HCT116 (cell line): ENCODE data around the gene REXO4. TPM values are rescaled to one million over a fixed set of nuclear protein-coding genes. Genes with fewer than 3 reads are reported as not detected.

Experiments used
- ATAC-seq: fragments of 200-7000 bp; cut with Tn5 transposase; 2 replicates; pipeline ENCODE4 v1.9.1; 2020; ENCODE audit warnings: mild to moderate bottlenecking, moderate library complexity
- BruUV-seq: library from RNA; stranded (reverse); fragments of 400-500 nt; replicated peaks from 2 replicates; lab custom pipeline; 2021; lab: Mats Ljungman, UMichigan
- CTCF ChIA-PET: fragments of 300-600 bp; sonication (Branson Sonifier 250); formaldehyde crosslinking; loops from one replicate; lab custom pipeline; 2021; ENCODE audit warnings: antibody characterized with exemption; lab: Charles Lee
- POLR2A ChIA-PET: fragments of 300-600, 350-600 bp; sonication (Branson Sonifier 250); formaldehyde crosslinking; loops from one replicate; lab custom pipeline; 2021; ENCODE audit warnings: antibody characterized with exemption; lab: Charles Lee
- RAD21 ChIA-PET, 2 experiments: fragments of 300-600 bp; sonication (Branson Sonifier 250); formaldehyde crosslinking; loops; one replicate each; lab custom pipeline; 2023; ENCODE audit warnings: low total read pairs in 2 of 2; ENCODE audit not compliant: uncharacterized antibody in 2 of 2, unreplicated experiment in 2 of 2, low non-redundant PET in 1 of 2; lab: Charles Lee
- DNase-seq: peaks from one replicate; pipeline ENCODE4 v3.0.0-alpha.2; 2010; ENCODE audit warnings: low read depth, low spot score
- H2AFZ ChIP-seq: fragments of 200-600 bp; shearing (Covaris generic), sonication (generic); 2 replicates; pipeline ENCODE4 v1.6.1; 2017; ENCODE audit warnings: low read depth, mixed run types, mixed read lengths, antibody characterized with exemption, low read length; ENCODE audit not compliant: poor library complexity, severe bottlenecking
- H3K27ac ChIP-seq: 2 replicates; pipeline ENCODE4 v1.5.1; 2012; ENCODE audit warnings: low read depth, low read length
- H3K27me3 ChIP-seq: fragments of 200-600 bp; sonication (generic); 2 replicates; pipeline ENCODE4 v1.6.1; 2016; ENCODE audit warnings: mixed run types, low read length, mixed read lengths; ENCODE audit not compliant: insufficient read depth
- H3K36me3 ChIP-seq, 2 experiments: fragments of 200-500 bp in 1 of 2; fragments of 200-600 bp in 1 of 2; sonication (Bioruptor generic) in 1 of 2; sonication (generic) in 1 of 2; 2 replicates each; pipeline versions ENCODE4 v1.5.1 to v1.6.1; 2014 to 2016; ENCODE audit warnings: low read length in 2 of 2, inconsistent platforms in 1 of 2, mixed read lengths in 1 of 2, mixed run types in 1 of 2; ENCODE audit not compliant: insufficient read depth in 2 of 2, control insufficient read depth in 1 of 2
- H3K4me1 ChIP-seq, 2 experiments: fragments of 200-600 bp in 1 of 2; sonication (generic) in 1 of 2; 2 replicates each; pipeline versions ENCODE4 v1.5.1 to v1.6.1; 2012 to 2017; ENCODE audit warnings: low read length in 2 of 2, inconsistent platforms in 1 of 2, mild to moderate bottlenecking in 1 of 2, mixed read lengths in 1 of 2, mixed run types in 1 of 2, moderate library complexity in 1 of 2; ENCODE audit not compliant: insufficient read depth in 2 of 2, control insufficient read depth in 1 of 2
- H3K4me2 ChIP-seq: fragments of 200-600 bp; sonication (generic); 2 replicates; pipeline ENCODE4 v1.6.1; 2017; ENCODE audit warnings: mixed run types, low read length, mixed read lengths
- H3K4me3 ChIP-seq, 2 experiments: fragments of 200-600 bp in 1 of 2; sonication (generic) in 1 of 2; replicated peaks in 1 of 2; 2 replicates each; pipeline ENCODE4 v1.5.1; 2011 to 2016; ENCODE audit warnings: low read length in 2 of 2, control low read depth in 1 of 2, low read depth in 1 of 2, mild to moderate bottlenecking in 1 of 2, mixed read lengths in 1 of 2, mixed run types in 1 of 2
- H3K79me2 ChIP-seq: fragments of 200-600 bp; sonication (generic); 2 replicates; pipeline ENCODE4 v1.6.1; 2017; ENCODE audit warnings: mild to moderate bottlenecking, mixed run types, low read length, moderate library complexity, mixed read lengths; ENCODE audit not compliant: insufficient read depth
- H3K9ac ChIP-seq: fragments of 200-600 bp; sonication (generic); 2 replicates; pipeline ENCODE4 v1.6.1; 2016; ENCODE audit warnings: low read length, mixed read lengths
- H3K9me2 ChIP-seq: fragments of 200-600 bp; sonication (generic), shearing (Covaris generic); 2 replicates; pipeline ENCODE4 v1.6.1; 2017; ENCODE audit warnings: mixed run types, mild to moderate bottlenecking, moderate library complexity; ENCODE audit not compliant: insufficient read depth
- H3K9me3 ChIP-seq, 2 experiments: fragments of 200-500 bp in 1 of 2; fragments of 200-600 bp in 1 of 2; sonication (Bioruptor generic) in 1 of 2; sonication (generic) in 1 of 2; 2 replicates each; pipeline ENCODE4 v1.6.1; 2014 to 2017; ENCODE audit warnings: low read length in 2 of 2, mixed read lengths in 2 of 2, inconsistent platforms in 1 of 2, low read depth in 1 of 2, mild to moderate bottlenecking in 1 of 2, mixed run types in 1 of 2, moderate library complexity in 1 of 2; ENCODE audit not compliant: control insufficient read depth in 1 of 2, insufficient read depth in 1 of 2
- H4K20me1 ChIP-seq: fragments of 200-600 bp; sonication (generic), shearing (Covaris generic); 2 replicates; pipeline ENCODE4 v1.6.1; 2017; ENCODE audit warnings: mixed run types, mild to moderate bottlenecking, moderate library complexity; ENCODE audit not compliant: insufficient read depth
- CEBPB ChIP-seq: IDR thresholded peaks from 2 replicates; pipeline ENCODE4 v1.6.1; 2012; ENCODE audit warnings: low read depth
- EZH2 ChIP-seq: fragments of 200-600 bp; sonication (generic); IDR thresholded peaks from 2 replicates; pipeline ENCODE4 v1.6.1; 2017; ENCODE audit warnings: antibody characterized with exemption, mixed run types
- POLR2A ChIP-seq: IDR thresholded peaks from 2 replicates; pipeline ENCODE4 v1.7.0; 2011; ENCODE audit warnings: borderline replicate concordance; ENCODE audit not compliant: insufficient read depth, insufficient read length; ENCODE audit errors: extremely low read depth
- RAD21 ChIP-seq: IDR thresholded peaks from 2 replicates; pipeline ENCODE4 v1.6.1; 2012; ENCODE audit warnings: low read depth, mild to moderate bottlenecking
- SP1 ChIP-seq: IDR thresholded peaks from 2 replicates; pipeline ENCODE4 v1.6.1; 2012; ENCODE audit warnings: low read depth
- intact Hi-C: fragments of 100-400 bp; cut with micrococcal nuclease; formaldehyde crosslinking; loops from 2 replicates; pipeline ENCODE4 v1.10.0; 2022
- total RNA-seq: library from RNA; stranded (reverse); gene quantifications from one replicate; pipeline ENCODE4 v1.2.1, GENCODE V29; 2021; ENCODE audit not compliant: unreplicated experiment
- TF ChIP-seq, protein P1 (sequence below), 3 experiments: fragments of 200-600 bp in 1 of 3; sonication (generic) in 1 of 3; IDR thresholded peaks in 2 of 3; conservative IDR thresholded peaks in 1 of 3; 2 replicates each; pipeline ENCODE4 v1.5.1; 2012 to 2017; ENCODE audit warnings: low read depth in 2 of 3, low read length in 2 of 3, antibody characterized with exemption in 1 of 3, borderline replicate concordance in 1 of 3, control low read depth in 1 of 3, mild to moderate bottlenecking in 1 of 3, mixed read lengths in 1 of 3, mixed run types in 1 of 3, moderate library complexity in 1 of 3; ENCODE audit not compliant: insufficient read depth in 1 of 3
- TF ChIP-seq, protein P2 (sequence below): IDR thresholded peaks from 2 replicates; pipeline ENCODE4 v1.6.1; 2011; ENCODE audit warnings: mild to moderate bottlenecking, low read length, moderate library complexity; ENCODE audit not compliant: insufficient replicate concordance; ENCODE audit errors: extremely low read depth

REXO4 gene
- total RNA-seq, 1 experiment from 2014 or later: 24.6 TPM

GRCh38 chr9:133383438-133383837 is 34.4 kb downstream of the REXO4 start (continued):
- TF ChIP-seq, protein P1, sequence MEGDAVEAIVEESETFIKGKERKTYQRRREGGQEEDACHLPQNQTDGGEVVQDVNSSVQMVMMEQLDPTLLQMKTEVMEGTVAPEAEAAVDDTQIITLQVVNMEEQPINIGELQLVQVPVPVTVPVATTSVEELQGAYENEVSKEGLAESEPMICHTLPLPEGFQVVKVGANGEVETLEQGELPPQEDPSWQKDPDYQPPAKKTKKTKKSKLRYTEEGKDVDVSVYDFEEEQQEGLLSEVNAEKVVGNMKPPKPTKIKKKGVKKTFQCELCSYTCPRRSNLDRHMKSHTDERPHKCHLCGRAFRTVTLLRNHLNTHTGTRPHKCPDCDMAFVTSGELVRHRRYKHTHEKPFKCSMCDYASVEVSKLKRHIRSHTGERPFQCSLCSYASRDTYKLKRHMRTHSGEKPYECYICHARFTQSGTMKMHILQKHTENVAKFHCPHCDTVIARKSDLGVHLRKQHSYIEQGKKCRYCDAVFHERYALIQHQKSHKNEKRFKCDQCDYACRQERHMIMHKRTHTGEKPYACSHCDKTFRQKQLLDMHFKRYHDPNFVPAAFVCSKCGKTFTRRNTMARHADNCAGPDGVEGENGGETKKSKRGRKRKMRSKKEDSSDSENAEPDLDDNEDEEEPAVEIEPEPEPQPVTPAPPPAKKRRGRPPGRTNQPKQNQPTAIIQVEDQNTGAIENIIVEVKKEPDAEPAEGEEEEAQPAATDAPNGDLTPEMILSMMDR (IDR thresholded peaks at IDR 0.05 in 2 of 3, conservative IDR thresholded peaks at IDR 0.05 in 1 of 3; ENCODE audit: borderline replicate concordance in 1 of 3, insufficient read depth in 1 of 3, low read depth in 2 of 3, low read length in 2 of 3): no peak
- no peak for TF ChIP-seq EZH2
- TF ChIP-seq RAD21: no peak
- TF ChIP-seq CEBPB: no peak
- TF ChIP-seq SP1: no peak
- TF ChIP-seq, protein P2, sequence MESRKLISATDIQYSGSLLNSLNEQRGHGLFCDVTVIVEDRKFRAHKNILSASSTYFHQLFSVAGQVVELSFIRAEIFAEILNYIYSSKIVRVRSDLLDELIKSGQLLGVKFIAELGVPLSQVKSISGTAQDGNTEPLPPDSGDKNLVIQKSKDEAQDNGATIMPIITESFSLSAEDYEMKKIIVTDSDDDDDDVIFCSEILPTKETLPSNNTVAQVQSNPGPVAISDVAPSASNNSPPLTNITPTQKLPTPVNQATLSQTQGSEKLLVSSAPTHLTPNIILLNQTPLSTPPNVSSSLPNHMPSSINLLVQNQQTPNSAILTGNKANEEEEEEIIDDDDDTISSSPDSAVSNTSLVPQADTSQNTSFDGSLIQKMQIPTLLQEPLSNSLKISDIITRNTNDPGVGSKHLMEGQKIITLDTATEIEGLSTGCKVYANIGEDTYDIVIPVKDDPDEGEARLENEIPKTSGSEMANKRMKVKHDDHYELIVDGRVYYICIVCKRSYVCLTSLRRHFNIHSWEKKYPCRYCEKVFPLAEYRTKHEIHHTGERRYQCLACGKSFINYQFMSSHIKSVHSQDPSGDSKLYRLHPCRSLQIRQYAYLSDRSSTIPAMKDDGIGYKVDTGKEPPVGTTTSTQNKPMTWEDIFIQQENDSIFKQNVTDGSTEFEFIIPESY: no peak

DNA sequence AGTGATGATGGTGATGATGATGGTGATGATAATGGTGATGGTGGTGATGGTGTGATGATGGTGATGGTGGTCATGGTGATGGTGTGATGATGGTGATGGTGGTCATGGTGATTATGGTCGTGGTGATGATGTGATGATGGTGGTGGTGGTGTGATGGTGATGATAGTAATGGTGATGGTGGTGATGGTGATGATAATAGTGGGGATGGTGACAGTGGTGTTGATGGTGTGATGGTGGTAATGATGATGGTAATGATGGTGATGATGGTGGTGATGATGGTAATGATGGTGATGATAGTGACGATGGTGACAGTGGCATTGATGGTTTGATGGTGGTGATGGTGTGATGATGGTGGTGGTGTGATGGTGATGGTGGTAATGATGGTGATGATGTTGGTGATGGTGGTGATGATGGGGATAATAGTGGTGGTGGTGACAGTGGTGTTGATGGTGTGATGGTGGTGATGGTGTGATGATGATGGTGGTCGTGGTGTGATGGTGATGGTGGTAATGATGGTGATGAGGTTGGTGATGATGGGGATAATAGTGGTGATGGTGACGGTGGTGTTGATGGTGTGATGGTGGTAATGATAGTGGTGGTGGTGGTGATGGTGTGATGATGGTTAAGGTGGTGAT is 35.2 kb downstream of the REXO4 start:
- POLR2A ChIA-PET: no interaction called here

More for the DNA sequence above, 35.2 kb downstream of the REXO4 start:
- TF ChIP-seq POLR2A: no peak
- Histone ChIP-seq H4K20me1 (no peaks in the 10 kb centered on the region), H3K9ac (no peak overlapping the region), H3K4me2 (no peak overlapping the region), H3K79me2 (no peaks in the 10 kb centered on the region), H3K27ac (no peak overlapping the region), H3K4me1 (peaks cover 9 to 11% of the 10 kb centered on the region in 2 experiments), H3K36me3 (no peaks in the 10 kb centered on the region), H3K27me3 (no peaks in the 10 kb centered on the region), H3K4me3 (no peak overlapping the region), H3K9me2 (no peaks in the 10 kb centered on the region), H2AFZ (no peak overlapping the region), H3K9me3 (peaks cover 0 to 10% of the 10 kb centered on the region in 2 experiments; a peak in 1 of 4 replicates)
- no peak for ATAC-seq
- CTCF ChIA-PET: no interaction called here
- intact Hi-C loops: no loop called here
- no TSS peak for BruUV-seq
- RAD21 ChIA-PET: no interaction called here
- DNase-seq: no peak
